H1 (cell line): ENCODE measurements around the gene GPR45. TPM values are rescaled to one million over a fixed set of nuclear protein-coding genes. Genes with fewer than 3 reads are reported as not detected.

Source experiments
- CHD2 ChIP-seq: IDR thresholded peaks from 2 replicates; pipeline ENCODE4 v1.6.1; 2012; ENCODE audit warnings: low read length, improper control_type of control experiment
- JUN ChIP-seq: IDR thresholded peaks from 2 replicates; pipeline ENCODE4 v1.6.1; 2011; ENCODE audit warnings: low read depth, mild to moderate bottlenecking, improper control_type of control experiment, low read length
- POU5F1 ChIP-seq: IDR thresholded peaks from 2 replicates; pipeline ENCODE4 v1.6.1; 2011; ENCODE audit warnings: low read depth, mild to moderate bottlenecking, low read length, moderate library complexity
- RNF2 ChIP-seq: fragments of 200-900, 300-1000 bp; sonication (generic); IDR thresholded peaks from 2 replicates; pipeline ENCODE4 v1.7.1; 2016; ENCODE audit warnings: borderline replicate concordance, low read depth, mild to moderate bottlenecking, antibody characterized with exemption, low read length; ENCODE audit not compliant: poor library complexity, severe bottlenecking; ENCODE audit errors: missing control alignments
- SIN3A ChIP-seq, 2 experiments: IDR thresholded peaks in 1 of 2; conservative IDR thresholded peaks in 1 of 2; 2 replicates each; pipeline ENCODE4 v1.6.1; 2011 to 2012; ENCODE audit warnings: low read length in 2 of 2, improper control_type of control experiment in 1 of 2, low read depth in 1 of 2, mild to moderate bottlenecking in 1 of 2
- SP1 ChIP-seq: IDR thresholded peaks from 2 replicates; pipeline ENCODE4 v1.6.1; 2011; ENCODE audit warnings: low read depth, low read length
- ZNF274 ChIP-seq: IDR thresholded peaks from 2 replicates; pipeline ENCODE4 v1.7.0; 2012; ENCODE audit warnings: low read length, borderline replicate concordance; ENCODE audit errors: extremely low read depth
- polyA plus RNA-seq, 7 experiments: library from polyadenylated mRNA; depleted of rRNA in 3 of 7; stranded (reverse) in 5 of 7; unstranded in 2 of 7; fragments of >200 nt in 5 of 7; fragments of 200-250 nt in 2 of 7; gene quantifications; 1 replicate in 5 of 7; 2 replicates in 1 of 7; 4 replicates in 1 of 7; pipeline versions ENCODE4 v1.2.1 to v1.2.3, GENCODE V29; 2011 to 2013; ENCODE audit warnings: missing spikeins in 2 of 7, mixed read lengths in 2 of 7
- total RNA-seq: library from RNA; stranded (reverse); fragmentation: NEBNext Ultra II Directional; extraction: Animal tissue kit (Norgen Biotek cat#: 25700); gene quantifications from 2 replicates; pipeline ENCODE4 v1.2.1, GENCODE V29; 2021

The GPR45 gene
- total and polyA plus RNA-seq, 2 of the 8 experiments (the other 6 are each of a cell fraction or from before 2014, with no cell fraction given), result 0.21 TPM; not detected in 1

- no peak for TF ChIP-seq RNF2
- no peak for TF ChIP-seq CHD2
- TF ChIP-seq SP1, result no peak
- no peak for TF ChIP-seq SIN3A (conservative IDR thresholded peaks at IDR 0.05 in 1 of 2, IDR thresholded peaks at IDR 0.05 in 1 of 2; ENCODE audit: low read depth in 1 of 2, low read length in 2 of 2)
- no peak for TF ChIP-seq POU5F1
- TF ChIP-seq JUN, result no peak
- no peak for TF ChIP-seq ZNF274
These were observed 1.6 kb upstream of the GPR45 start (continued) for GRCh38 chr2:105239924-105240323.
